HepG2 (cell line): ENCODE results near the gene ZNF618. TPM values are rescaled to one million over a fixed set of nuclear protein-coding genes. Genes with fewer than 3 reads are reported as not detected.

Experiments
- ATAC-seq: fragments of 200-7000 bp; cut with Tn5 transposase; 3 replicates; pipeline ENCODE4 v1.9.1; 2020; ENCODE audit warnings: mild to moderate bottlenecking, moderate library complexity
- BruUV-seq: library from RNA; stranded (reverse); fragments of 400-500 nt; replicated peaks from 2 replicates; lab custom pipeline; 2021; lab: Mats Ljungman, UMichigan
- CTCF ChIA-PET: fragments of 300-600 bp; formaldehyde crosslinking; extraction: SDS; loops from one replicate; lab custom pipeline; 2021; ENCODE audit warnings: low total read pairs, inconsistent platforms, low intra/inter-chr PET ratio; lab: Yijun Ruan, JAX
- POLR2A ChIA-PET: fragments of 350-600 bp; sonication (Branson Sonifier 250); formaldehyde crosslinking; loops from one replicate; lab custom pipeline; 2020; ENCODE audit warnings: antibody characterized with exemption, inconsistent platforms; lab: Yijun Ruan, JAX
- DNase-seq: peaks from one replicate; pipeline ENCODE4 v3.0.0-alpha.2; 2015; ENCODE audit warnings: low spot score
- FAIRE-seq: peaks from 3 replicates; lab custom pipeline; 2011; peaks lifted over from hg19 to GRCh38; lab: Jason Lieb, UNC
- H2AFZ ChIP-seq: one replicate; pipeline ENCODE4 v1.6.1; 2011; ENCODE audit warnings: low read length, inconsistent platforms
- H3K27ac ChIP-seq: fragments of 300-600 bp; 3 replicates; pipeline ENCODE4 v1.8.0; 2011; ENCODE audit warnings: mixed run types, mild to moderate bottlenecking, mixed read lengths, low read length, inconsistent platforms; ENCODE audit not compliant: insufficient read depth; ENCODE audit errors: extremely low read length
- H3K27me3 ChIP-seq, 2 experiments: fragments of 200-600 bp in 1 of 2; 2 replicates in 1 of 2; 3 replicates in 1 of 2; pipeline versions ENCODE4 v1.6.0 to v1.8.0; 2011; ENCODE audit warnings: low read length in 2 of 2, mild to moderate bottlenecking in 2 of 2, moderate library complexity in 2 of 2, inconsistent platforms in 1 of 2; ENCODE audit not compliant: insufficient read depth in 2 of 2, control insufficient read depth in 1 of 2
- H3K36me3 ChIP-seq, 2 experiments: fragments of 200-600 bp in 1 of 2; replicated peaks in 1 of 2; 2 replicates in 1 of 2; 3 replicates in 1 of 2; pipeline versions ENCODE4 v1.5.1 to v1.8.0; 2011; ENCODE audit warnings: low read length in 2 of 2, inconsistent platforms in 1 of 2; ENCODE audit not compliant: insufficient read depth in 2 of 2, control insufficient read depth in 1 of 2
- H3K4me1 ChIP-seq: 2 replicates; pipeline ENCODE4 v1.5.1; 2012; ENCODE audit warnings: low read length, inconsistent platforms; ENCODE audit not compliant: insufficient read depth
- H3K4me2 ChIP-seq: 2 replicates; pipeline ENCODE4 v1.6.0; 2011; ENCODE audit warnings: low read depth, low read length, inconsistent platforms
- H3K4me3 ChIP-seq, 3 experiments: fragments of 200-600 bp in 1 of 3; sonication (generic), shearing (Covaris generic) in 1 of 3; replicated peaks in 1 of 3; 2 replicates each; pipeline ENCODE4 v1.5.1; 2011 to 2016; ENCODE audit warnings: low read length in 3 of 3, inconsistent platforms in 2 of 3, low read depth in 2 of 3, mild to moderate bottlenecking in 2 of 3, control low read depth in 1 of 3, mixed read lengths in 1 of 3; ENCODE audit not compliant: insufficient read depth in 1 of 3
- H3K79me2 ChIP-seq: one replicate; pipeline ENCODE4 v1.6.1; 2011; ENCODE audit warnings: low read length, inconsistent platforms; ENCODE audit not compliant: insufficient read depth
- H3K9ac ChIP-seq: 2 replicates; pipeline ENCODE4 v1.6.0; 2011; ENCODE audit warnings: mild to moderate bottlenecking, low read depth, low read length, inconsistent platforms; ENCODE audit not compliant: insufficient read depth
- H3K9me3 ChIP-seq: 2 replicates; pipeline ENCODE4 v1.5.1; 2012; ENCODE audit warnings: mild to moderate bottlenecking, low read length
- H4K20me1 ChIP-seq: 2 replicates; pipeline ENCODE4 v1.6.0; 2011; ENCODE audit warnings: inconsistent platforms, mild to moderate bottlenecking, low read length, moderate library complexity; ENCODE audit not compliant: insufficient read depth
- ISX ChIP-seq: sonication (generic); formaldehyde crosslinking; conservative IDR thresholded peaks from 2 replicates; pipeline ENCODE4 v1.5.0; 2020; ENCODE audit warnings: missing genetic modification reagents
- MXD3 ChIP-seq: IDR thresholded peaks from 2 replicates; pipeline ENCODE4 v1.6.1; 2016; ENCODE audit warnings: mild to moderate bottlenecking, missing biosample characterization, missing genetic modification reagents
- MXD4 ChIP-seq: IDR thresholded peaks from 2 replicates; pipeline ENCODE4 v1.6.1; 2016; ENCODE audit warnings: mild to moderate bottlenecking, missing biosample characterization, missing genetic modification reagents
- NFKBIZ ChIP-seq: IDR thresholded peaks from 2 replicates; pipeline ENCODE4 v1.6.1; 2018; ENCODE audit warnings: missing genetic modification reagents, missing compliant biosample characterization
- NR2C2 ChIP-seq: sonication (generic); formaldehyde crosslinking; IDR thresholded peaks from 2 replicates; pipeline ENCODE4 v1.4.0; 2020; ENCODE audit warnings: missing genetic modification reagents, mild to moderate bottlenecking, moderate library complexity, borderline replicate concordance
- SMARCC2 ChIP-seq: fragments of 450-650 bp; IDR thresholded peaks from 2 replicates; pipeline ENCODE4 v1.6.1; 2017; ENCODE audit warnings: antibody characterized with exemption, mild to moderate bottlenecking
- SNAPC2 ChIP-seq: sonication (generic); formaldehyde crosslinking; IDR thresholded peaks from 2 replicates; pipeline ENCODE4 v1.8.1; 2022; ENCODE audit warnings: mild to moderate bottlenecking, missing genetic modification reagents
- SNRNP70 ChIP-seq: fragments of 200-400 bp; formaldehyde crosslinking; IDR thresholded peaks from 2 replicates; pipeline ENCODE4 v1.6.1; 2017; ENCODE audit warnings: mild to moderate bottlenecking, low read depth, low read length, moderate library complexity
- SRSF4 ChIP-seq: fragments of 200-400 bp; formaldehyde crosslinking; IDR thresholded peaks from one replicate; pipeline ENCODE4 v1.6.1; 2018; ENCODE audit warnings: mild to moderate bottlenecking, low read depth, low read length, moderate library complexity; ENCODE audit not compliant: poor library complexity, severe bottlenecking
- ZFP36L1 ChIP-seq: sonication (generic); formaldehyde crosslinking; IDR thresholded peaks from 2 replicates; pipeline ENCODE4 v1.8.0; 2022; ENCODE audit warnings: mild to moderate bottlenecking, missing genetic modification reagents, moderate library complexity
- ZNF17 ChIP-seq: sonication (generic); formaldehyde crosslinking; IDR thresholded peaks from 2 replicates; pipeline ENCODE4 v1.5.0; 2020; ENCODE audit warnings: mild to moderate bottlenecking, missing genetic modification reagents
- ZNF501 ChIP-seq: sonication (generic); formaldehyde crosslinking; IDR thresholded peaks from 2 replicates; pipeline ENCODE4 v1.5.1; 2020; ENCODE audit warnings: mild to moderate bottlenecking, moderate library complexity, missing genetic modification reagents
- ZNF549 ChIP-seq: sonication (generic); formaldehyde crosslinking; IDR thresholded peaks from 2 replicates; pipeline ENCODE4 v1.5.0; 2020; ENCODE audit warnings: missing genetic modification reagents
- ZNF768 ChIP-seq: sonication (generic); formaldehyde crosslinking; IDR thresholded peaks from 2 replicates; pipeline ENCODE4 v1.4.0; 2020; ENCODE audit warnings: missing genetic modification reagents
- ZNF879 ChIP-seq: sonication (generic); formaldehyde crosslinking; IDR thresholded peaks from 2 replicates; pipeline ENCODE4 v1.8.1; 2023; ENCODE audit warnings: missing genetic modification reagents
- WGBS: methylation state at CpG from one replicate; pipeline ENCODE4 v1.1.6; 2017; ENCODE audit warnings: low lambda C conversion rate; 5-methylcytosine and 5-hydroxymethylcytosine counted together
- in situ Hi-C: cut with HindIII; loops from 2 replicates; pipeline ENCODE4 v1.10.0; 2017; ENCODE audit warnings: low pct_unique_long_range_greater_than_20kb; ENCODE audit not compliant: extremely low pct_ligation_motif_present
- intact Hi-C: fragments of 100-400 bp; cut with micrococcal nuclease; formaldehyde crosslinking; loops from one replicate; pipeline ENCODE4 v1.10.0; 2022; ENCODE audit not compliant: unreplicated experiment
- polyA plus RNA-seq, 8 experiments: library from polyadenylated mRNA; depleted of rRNA in 3 of 8; stranded (reverse) in 7 of 8; unstranded in 1 of 8; fragments of >200 nt; fragmentation: Illumina TruSeq in 4 of 8; extraction: Trizol in 4 of 8; gene quantifications; 2 replicates each; pipeline versions ENCODE4 v1.2.1 to v1.2.3, GENCODE V29; 2011 to 2016; ENCODE audit warnings: low read depth in 4 of 8, missing spikeins in 1 of 8, mixed read lengths in 1 of 8; ENCODE audit not compliant: insufficient read depth in 1 of 8
- total RNA-seq, 5 experiments: library from RNA; depleted of rRNA; stranded (reverse); fragments of >200 nt; fragmentation: Illumina TruSeq; extraction: Trizol; gene quantifications; 2 replicates each; pipeline ENCODE4 v1.2.3, GENCODE V29; 2016; ENCODE audit warnings: low read depth in 1 of 5
- TF ChIP-seq, protein P1 (sequence below): sonication (generic); formaldehyde crosslinking; IDR thresholded peaks from 2 replicates; pipeline ENCODE4 v1.5.0; 2020; ENCODE audit warnings: mild to moderate bottlenecking, missing genetic modification reagents
- TF ChIP-seq, protein P2 (sequence below): sonication (generic); formaldehyde crosslinking; IDR thresholded peaks from 2 replicates; pipeline ENCODE4 v1.4.0; 2020; ENCODE audit warnings: mild to moderate bottlenecking, missing genetic modification reagents

Gene ZNF618
- total and polyA plus RNA-seq, 2 of the 13 experiments (the other 11 are each of a cell fraction or from before 2014, with no cell fraction given) = 0.07 TPM

GRCh38 chr9:113986931-113987330, 110.8 kb downstream of the ZNF618 start:
- ATAC-seq = no peak
- H3K9me3 ChIP-seq = no peaks in the 10 kb centered on the region
- TF ChIP-seq MXD3 (CRISPR knock-in tag) = no peak
- no peak for TF ChIP-seq NR2C2 (CRISPR knock-in tag)
- WGBS = 20% methylated on average over 1 of the region's 1 CpG
- no peaks in the 10 kb centered on the region for H3K36me3 ChIP-seq
- peaks cover 0 to 12% of the 10 kb centered on the region in 2 experiments; a peak in 2 of 5 replicates for H3K27me3 ChIP-seq
- 0 out of 2 replicates have a peak, but pooled peaks cover 7% of the 10 kb centered on the region for H3K4me1 ChIP-seq
- FAIRE-seq = no peak
- POLR2A ChIA-PET = no interaction called here
- no peak overlapping the region for H3K4me2 ChIP-seq
- CTCF ChIA-PET = no interaction called here
- in situ Hi-C loops = no loop called here
- H3K9ac ChIP-seq = no peak overlapping the region
- no peaks in the 10 kb centered on the region for H4K20me1 ChIP-seq
- H2AFZ ChIP-seq = no peak overlapping the region
- H3K79me2 ChIP-seq = no peaks in the 10 kb centered on the region
- no peak overlapping the region for H3K4me3 ChIP-seq
- H3K27ac ChIP-seq = no peak overlapping the region
- intact Hi-C loops = no loop called here
- no peak for DNase-seq
- BruUV-seq = no TSS peak

DNA sequence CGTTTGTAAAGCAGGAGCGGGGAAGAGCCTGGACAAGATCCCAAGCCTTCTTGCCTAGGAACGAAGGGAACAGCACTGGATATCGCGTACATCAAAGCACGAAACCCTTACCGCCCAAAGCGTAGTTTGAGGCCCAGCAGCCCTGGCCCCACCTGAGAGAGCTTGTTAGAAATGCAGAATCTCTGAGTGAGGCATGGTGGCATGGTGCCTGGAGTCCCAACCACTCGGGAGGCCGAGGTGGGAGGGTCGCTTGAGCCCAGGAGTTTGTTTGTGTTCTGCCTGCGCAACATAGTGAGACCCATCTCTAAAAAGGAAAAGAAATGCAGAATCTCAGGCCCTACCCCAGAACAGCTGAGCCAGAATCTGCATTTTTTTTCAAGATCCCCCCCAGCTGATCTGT, 111.4 kb downstream of the ZNF618 start:
- FAIRE-seq = no peak
- intact Hi-C loops = no loop called here
- no TSS peak for BruUV-seq
- in situ Hi-C loops = no loop called here
- Histone ChIP-seq H3K27ac (no peak overlapping the region), H3K27me3 (peaks cover 0 to 12% of the 10 kb centered on the region in 2 experiments; a peak in 2 of 5 replicates), H3K36me3 (no peaks in the 10 kb centered on the region), H3K4me1 (0 out of 2 replicates have a peak, but pooled peaks cover 7% of the 10 kb centered on the region), H3K9ac (no peak overlapping the region), H2AFZ (no peak overlapping the region), H3K9me3 (no peaks in the 10 kb centered on the region), H3K4me3 (no peak overlapping the region), H3K79me2 (no peaks in the 10 kb centered on the region), H4K20me1 (no peaks in the 10 kb centered on the region), H3K4me2 (no peak overlapping the region)
- ATAC-seq = no peak
- DNase-seq = no peak
- WGBS = 72% methylated on average over 9 of the region's 12 CpGs
- ChIA-PET POLR2A (no interaction called here), CTCF (no interaction called here)
- no peak for TF ChIP-seq ZNF549 (CRISPR knock-in tag)
- TF ChIP-seq SNAPC2 (CRISPR knock-in tag) = no peak
- no peak for TF ChIP-seq NFKBIZ (CRISPR knock-in tag)
- no peak for TF ChIP-seq SRSF4
- no peak for TF ChIP-seq MXD4 (CRISPR knock-in tag)
- TF ChIP-seq SNRNP70 = no peak
- TF ChIP-seq, protein P1, sequence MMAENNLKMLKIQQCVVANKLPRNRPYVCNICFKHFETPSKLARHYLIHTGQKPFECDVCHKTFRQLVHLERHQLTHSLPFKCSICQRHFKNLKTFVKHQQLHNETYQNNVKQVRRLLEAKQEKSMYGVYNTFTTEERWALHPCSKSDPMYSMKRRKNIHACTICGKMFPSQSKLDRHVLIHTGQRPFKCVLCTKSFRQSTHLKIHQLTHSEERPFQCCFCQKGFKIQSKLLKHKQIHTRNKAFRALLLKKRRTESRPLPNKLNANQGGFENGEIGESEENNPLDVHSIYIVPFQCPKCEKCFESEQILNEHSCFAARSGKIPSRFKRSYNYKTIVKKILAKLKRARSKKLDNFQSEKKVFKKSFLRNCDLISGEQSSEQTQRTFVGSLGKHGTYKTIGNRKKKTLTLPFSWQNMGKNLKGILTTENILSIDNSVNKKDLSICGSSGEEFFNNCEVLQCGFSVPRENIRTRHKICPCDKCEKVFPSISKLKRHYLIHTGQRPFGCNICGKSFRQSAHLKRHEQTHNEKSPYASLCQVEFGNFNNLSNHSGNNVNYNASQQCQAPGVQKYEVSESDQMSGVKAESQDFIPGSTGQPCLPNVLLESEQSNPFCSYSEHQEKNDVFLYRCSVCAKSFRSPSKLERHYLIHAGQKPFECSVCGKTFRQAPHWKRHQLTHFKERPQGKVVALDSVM = no peak
- no peak for TF ChIP-seq ZNF501 (CRISPR knock-in tag)
- TF ChIP-seq, protein P2, sequence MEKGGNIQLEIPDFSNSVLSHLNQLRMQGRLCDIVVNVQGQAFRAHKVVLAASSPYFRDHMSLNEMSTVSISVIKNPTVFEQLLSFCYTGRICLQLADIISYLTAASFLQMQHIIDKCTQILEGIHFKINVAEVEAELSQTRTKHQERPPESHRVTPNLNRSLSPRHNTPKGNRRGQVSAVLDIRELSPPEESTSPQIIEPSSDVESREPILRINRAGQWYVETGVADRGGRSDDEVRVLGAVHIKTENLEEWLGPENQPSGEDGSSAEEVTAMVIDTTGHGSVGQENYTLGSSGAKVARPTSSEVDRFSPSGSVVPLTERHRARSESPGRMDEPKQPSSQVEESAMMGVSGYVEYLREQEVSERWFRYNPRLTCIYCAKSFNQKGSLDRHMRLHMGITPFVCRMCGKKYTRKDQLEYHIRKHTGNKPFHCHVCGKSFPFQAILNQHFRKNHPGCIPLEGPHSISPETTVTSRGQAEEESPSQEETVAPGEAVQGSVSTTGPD (CRISPR knock-in tag) = no peak
- no peak for TF ChIP-seq ZFP36L1 (CRISPR knock-in tag)
- TF ChIP-seq ISX = no peak
- TF ChIP-seq ZNF879 = no peak
- TF ChIP-seq ZNF17 (CRISPR knock-in tag) = no peak
- no peak for TF ChIP-seq SMARCC2
- no peak for TF ChIP-seq ZNF768 (CRISPR knock-in tag)
